Lower leg skin (tissue), 3 donors: ENCODE measurements around the gene SMOC2.

Experiments
- CTCF ChIP-seq, 3 donors: fragments of 450-650 bp; IDR thresholded peaks; one replicate each; pipeline ENCODE4 v1.5.1; 2016; ENCODE audit warnings: antibody characterized with exemption in 3 of 3, mild to moderate bottlenecking in 3 of 3, moderate library complexity in 2 of 3
- POLR2A ChIP-seq, 2 donors: fragments of 450-650 bp; IDR thresholded peaks; one replicate each; pipeline ENCODE4 v1.6.1; 2016 to 2017; ENCODE audit warnings: antibody characterized with exemption in 2 of 2, mild to moderate bottlenecking in 1 of 2, moderate library complexity in 1 of 2

- no peak for TF ChIP-seq CTCF (IDR thresholded peaks at IDR 0.05)
- no peak for TF ChIP-seq POLR2A (IDR thresholded peaks at IDR 0.05)
Observed at GRCh38 chr6:168712993-168713392, 272.0 kb downstream of the SMOC2 start.
